A673 (cell line): ENCODE measurements around the gene STAMBP.

Experiments
- CTCF ChIP-seq: fragments of 300-800, 200-600 bp; sonication (generic); conservative IDR thresholded peaks from 2 replicates; pipeline ENCODE4 v1.5.1; 2017; ENCODE audit warnings: low read depth, mild to moderate bottlenecking, antibody characterized with exemption, low read length, moderate library complexity, mixed read lengths
- EZH2 ChIP-seq: fragments of 200-600 bp; sonication (generic); IDR thresholded peaks from 2 replicates; pipeline ENCODE4 v1.6.1; 2017; ENCODE audit warnings: borderline replicate concordance, low read depth, mild to moderate bottlenecking, mixed read lengths, antibody characterized with exemption, low read length; ENCODE audit not compliant: poor library complexity, severe bottlenecking

- no peak for TF ChIP-seq EZH2
- TF ChIP-seq CTCF = no peak
Measured at GRCh38 chr2:73891276-73891901, 62.6 kb downstream of the STAMBP start.
